A549 (cell line): ENCODE measurements around the gene USP2.

Experiments
- FOSL2 ChIP-seq, 2 experiments: fragments of 450-650 bp in 1 of 2; fragments of >200 bp in 1 of 2; sonication (Bioruptor Twin) in 1 of 2; formaldehyde crosslinking; IDR thresholded peaks; 2 replicates each; pipeline versions ENCODE4 v1.5.0 to v1.6.1; 2016 to 2020; ENCODE audit warnings: mild to moderate bottlenecking in 1 of 2, moderate library complexity in 1 of 2
- GATA3 ChIP-seq: IDR thresholded peaks from 2 replicates; pipeline ENCODE4 v1.6.1; 2012; ENCODE audit warnings: borderline replicate concordance
- HMGXB4 ChIP-seq: fragments of 250-450 bp; sonication (Bioruptor Pico); IDR thresholded peaks from 2 replicates; pipeline ENCODE4 v1.5.0; 2021; ENCODE audit warnings: mild to moderate bottlenecking, moderate library complexity, borderline replicate concordance
- JUN ChIP-seq, 2 experiments: fragments of >200 bp; sonication (Bioruptor Twin); formaldehyde crosslinking; IDR thresholded peaks; 2 replicates in 1 of 2; 3 replicates in 1 of 2; pipeline ENCODE4 v1.6.1; 2016 to 2017
- MYC ChIP-seq: IDR thresholded peaks from 2 replicates; pipeline ENCODE4 v1.6.1; 2012; ENCODE audit warnings: mild to moderate bottlenecking, inconsistent platforms, low read length, improper control_type of control experiment, borderline replicate concordance
- PBX3 ChIP-seq: IDR thresholded peaks from 2 replicates; pipeline ENCODE4 v1.6.1; 2012
- POLR2A ChIP-seq: IDR thresholded peaks from 2 replicates; pipeline ENCODE4 v1.6.1; 2012; ENCODE audit warnings: mild to moderate bottlenecking, low read length
- POLR2AphosphoS2 ChIP-seq: conservative IDR thresholded peaks from 2 replicates; pipeline ENCODE4 v1.6.1; 2012; ENCODE audit warnings: low read length, improper control_type of control experiment, inconsistent platforms
- REST ChIP-seq: fragments of 200-600 bp; sonication (generic); IDR thresholded peaks from 2 replicates; pipeline ENCODE4 v1.6.1; 2016; ENCODE audit warnings: antibody characterized with exemption, mild to moderate bottlenecking, moderate library complexity
- ZSCAN20 ChIP-seq: fragments of 250-450 bp; sonication (Bioruptor Pico); IDR thresholded peaks from 2 replicates; pipeline ENCODE4 v1.8.0; 2022; ENCODE audit warnings: mild to moderate bottlenecking, moderate library complexity
- TF ChIP-seq, protein P1 (sequence below): fragments of >200 bp; sonication (Bioruptor Twin); formaldehyde crosslinking; IDR thresholded peaks from 3 replicates; pipeline ENCODE4 v1.5.1; 2016

DNA sequence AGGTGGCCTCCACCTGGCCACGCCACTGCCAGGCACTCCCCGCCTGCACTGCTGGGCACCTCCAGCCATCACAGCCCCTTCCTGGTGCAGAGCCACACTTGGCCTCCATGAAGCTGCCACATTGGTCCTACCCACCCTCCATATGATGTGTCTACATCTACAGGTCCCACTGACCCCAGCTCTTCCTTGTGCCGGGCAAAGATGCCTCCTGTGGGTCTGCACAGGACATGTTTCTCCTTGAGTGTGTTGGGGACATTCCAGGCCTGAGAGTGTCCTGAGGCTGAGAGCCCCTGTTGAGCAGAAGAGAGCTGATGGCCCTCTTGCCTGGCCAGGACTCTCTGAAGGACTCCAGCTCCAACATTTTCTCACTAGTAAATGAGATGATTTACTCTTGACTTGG, 34.0 kb upstream of the USP2 start:
- TF ChIP-seq, protein P1, sequence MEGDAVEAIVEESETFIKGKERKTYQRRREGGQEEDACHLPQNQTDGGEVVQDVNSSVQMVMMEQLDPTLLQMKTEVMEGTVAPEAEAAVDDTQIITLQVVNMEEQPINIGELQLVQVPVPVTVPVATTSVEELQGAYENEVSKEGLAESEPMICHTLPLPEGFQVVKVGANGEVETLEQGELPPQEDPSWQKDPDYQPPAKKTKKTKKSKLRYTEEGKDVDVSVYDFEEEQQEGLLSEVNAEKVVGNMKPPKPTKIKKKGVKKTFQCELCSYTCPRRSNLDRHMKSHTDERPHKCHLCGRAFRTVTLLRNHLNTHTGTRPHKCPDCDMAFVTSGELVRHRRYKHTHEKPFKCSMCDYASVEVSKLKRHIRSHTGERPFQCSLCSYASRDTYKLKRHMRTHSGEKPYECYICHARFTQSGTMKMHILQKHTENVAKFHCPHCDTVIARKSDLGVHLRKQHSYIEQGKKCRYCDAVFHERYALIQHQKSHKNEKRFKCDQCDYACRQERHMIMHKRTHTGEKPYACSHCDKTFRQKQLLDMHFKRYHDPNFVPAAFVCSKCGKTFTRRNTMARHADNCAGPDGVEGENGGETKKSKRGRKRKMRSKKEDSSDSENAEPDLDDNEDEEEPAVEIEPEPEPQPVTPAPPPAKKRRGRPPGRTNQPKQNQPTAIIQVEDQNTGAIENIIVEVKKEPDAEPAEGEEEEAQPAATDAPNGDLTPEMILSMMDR = no peak
- no peak for TF ChIP-seq POLR2A
- TF ChIP-seq FOSL2 (IDR thresholded peaks at IDR 0.05) = no peak
- no peak for TF ChIP-seq FOSL2 (CRISPR knock-in tag; IDR thresholded peaks at IDR 0.05)
- no peak for TF ChIP-seq REST
- no peak for TF ChIP-seq ZSCAN20 (CRISPR knock-in tag)
- TF ChIP-seq GATA3 = no peak
- no peak for TF ChIP-seq PBX3
- TF ChIP-seq JUN (IDR thresholded peaks at IDR 0.05) = no peak
- no peak for TF ChIP-seq MYC
- TF ChIP-seq HMGXB4 = no peak
- TF ChIP-seq POLR2AphosphoS2 = no peak
